ENCODE data around the gene NOXO1.

The NOXO1 gene

DNA sequence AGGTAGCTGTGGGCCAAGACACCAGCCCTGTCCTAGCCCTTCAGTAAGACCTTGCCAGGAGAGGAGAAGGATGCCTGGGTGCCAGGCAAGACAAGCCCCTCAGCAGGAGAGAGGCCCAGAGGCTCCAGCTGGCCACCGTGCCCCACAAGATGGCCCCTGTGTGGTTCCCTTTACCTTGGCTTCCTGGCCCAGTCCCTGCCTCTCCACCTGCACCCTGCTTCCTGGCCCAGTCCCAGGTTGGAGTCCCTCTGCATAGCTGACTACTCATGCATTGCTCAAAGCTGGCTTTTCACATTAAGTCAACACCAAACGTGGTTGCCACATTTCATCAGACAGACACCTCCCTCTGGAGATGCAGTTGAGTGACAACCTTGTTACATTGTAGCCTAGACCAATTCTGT lies 12.5 kb upstream of the NOXO1 start:
- peak; percentile 28 for DNase-seq

DNA sequence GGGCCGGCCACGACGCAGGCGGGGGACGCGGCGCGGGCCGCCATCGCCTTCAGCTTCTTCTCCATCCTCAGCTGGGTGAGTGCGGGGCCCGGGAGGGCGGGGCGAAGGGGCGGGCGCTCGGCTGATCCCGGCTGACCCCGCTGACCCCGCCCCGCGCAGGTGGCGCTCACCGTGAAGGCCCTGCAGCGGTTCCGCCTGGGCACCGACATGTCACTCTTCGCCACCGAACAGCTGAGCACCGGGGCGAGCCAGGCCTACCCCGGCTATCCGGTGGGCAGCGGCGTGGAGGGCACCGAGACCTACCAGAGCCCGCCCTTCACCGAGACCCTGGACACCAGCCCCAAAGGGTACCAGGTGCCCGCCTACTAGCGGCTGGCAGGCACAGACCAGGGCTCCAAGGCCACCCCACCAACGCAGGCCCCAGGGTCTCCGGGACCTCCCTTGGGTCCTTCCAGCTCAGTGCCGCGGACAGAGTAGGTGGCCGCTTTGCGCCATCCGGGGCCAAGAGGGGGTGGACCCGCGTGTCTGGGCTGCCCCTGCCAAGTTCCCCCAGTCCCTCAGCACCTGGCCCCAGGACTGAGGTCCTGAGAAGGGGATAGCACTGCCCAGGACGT lies 11.5 kb upstream of the NOXO1 start:
- DNase-seq, result no peak

DNA sequence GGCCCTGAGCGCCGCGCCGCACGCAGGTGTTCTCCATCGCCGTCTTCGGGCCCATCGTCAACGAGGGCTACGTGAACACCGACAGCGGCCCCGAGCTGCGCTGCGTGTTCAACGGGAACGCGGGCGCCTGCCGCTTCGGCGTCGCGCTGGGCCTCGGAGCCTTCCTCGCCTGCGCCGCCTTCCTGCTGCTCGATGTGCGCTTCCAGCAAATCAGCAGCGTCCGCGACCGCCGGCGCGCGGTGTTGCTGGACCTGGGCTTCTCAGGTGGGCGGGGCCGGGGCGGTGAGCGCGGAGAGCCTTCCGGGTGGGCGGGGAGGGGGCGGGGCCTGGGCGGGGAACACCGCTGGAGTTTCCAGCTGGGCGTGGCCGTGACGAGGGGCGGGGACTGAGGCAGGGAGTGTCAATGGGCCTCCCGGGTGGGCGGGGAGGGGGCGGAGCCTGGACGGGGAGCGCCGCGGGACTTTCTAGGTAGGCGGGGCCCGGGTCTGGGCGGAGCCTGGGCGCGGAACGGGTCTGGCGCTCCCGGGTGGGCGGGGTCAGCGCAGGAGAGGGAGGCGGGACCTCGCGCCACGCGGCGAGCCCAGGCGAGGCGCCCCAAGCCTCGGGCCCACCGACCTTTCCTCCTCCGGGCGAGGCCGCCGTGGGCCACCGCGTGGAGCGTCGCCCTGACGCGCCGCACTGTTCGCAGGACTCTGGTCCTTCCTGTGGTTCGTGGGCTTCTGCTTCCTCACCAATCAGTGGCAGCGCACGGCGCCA lies 10.9 kb upstream of the NOXO1 start:
- peak; percentile 87 for DNase-seq

DNA sequence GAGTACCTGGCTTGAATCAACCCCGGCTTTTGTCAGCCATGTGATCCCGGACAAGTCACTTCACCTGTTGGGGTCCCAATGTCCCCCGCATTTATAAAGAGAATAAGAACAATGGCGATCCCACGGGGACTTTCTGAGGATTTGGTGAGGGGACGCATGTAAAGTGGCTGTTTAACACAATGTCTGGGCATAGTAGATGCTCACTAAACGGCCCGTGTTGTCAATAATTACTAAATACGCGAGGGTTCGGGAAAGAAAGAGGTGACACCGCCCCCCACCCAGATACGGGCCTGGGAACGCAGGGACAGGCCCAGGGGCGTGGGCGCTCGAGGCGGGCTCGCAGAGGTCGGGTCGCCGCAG lies 10.3 kb upstream of the NOXO1 start:
- DNase-seq, result no peak

- DNase-seq, result no peak
Measured at GRCh38 chr16:1991135-1991551, 9.9 kb upstream of the NOXO1 start.

DNA sequence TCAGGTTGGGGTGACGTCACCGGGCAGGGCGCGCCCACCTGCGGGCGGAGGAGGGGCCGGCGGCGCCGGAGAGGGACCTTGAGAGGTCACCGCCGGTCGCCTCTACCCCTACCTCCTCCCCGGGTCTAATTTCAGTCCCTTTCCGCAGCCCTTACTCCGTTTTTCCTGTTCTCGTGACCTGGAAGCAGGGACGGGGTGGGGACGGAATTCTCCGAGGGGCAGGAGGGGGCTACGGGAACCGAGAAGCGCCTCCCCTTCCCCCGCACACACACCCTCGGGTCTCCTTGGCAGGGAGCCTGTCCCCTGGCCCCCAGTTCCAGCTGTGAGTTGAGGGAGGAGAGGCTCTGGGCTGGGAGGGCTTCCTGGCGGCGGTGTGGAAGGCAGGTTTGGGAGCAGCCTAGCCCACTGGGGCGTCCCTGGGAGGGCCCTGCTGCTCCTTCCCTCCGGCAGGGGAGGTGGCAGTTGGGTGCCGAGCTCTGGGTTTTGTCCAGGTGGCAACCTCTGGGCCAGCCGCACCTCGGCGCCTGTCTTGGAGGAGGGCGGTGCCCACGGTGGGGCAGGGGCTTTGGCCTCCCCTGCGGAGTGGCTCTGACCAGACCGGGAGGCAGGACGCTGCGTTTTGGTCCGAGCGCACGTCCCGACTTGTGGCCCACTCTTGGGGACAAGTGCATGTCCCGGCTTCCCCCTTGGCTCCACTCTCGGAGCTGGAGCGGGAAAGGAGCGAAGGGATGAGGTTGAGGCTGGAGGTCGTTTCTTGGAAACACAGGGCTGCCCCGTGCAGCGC lies 9.3 kb upstream of the NOXO1 start:
- DNase-seq, result no peak

- DNase-seq, result no peak
Measured at GRCh38 chr16:1990101-1990350, 8.8 kb upstream of the NOXO1 start.

GRCh38 chr16:1989209-1990100 lies 8.2 kb upstream of the NOXO1 start, which contains the start of gene SYNGR3:
Gene SYNGR3, plus strand, starts transcription at chr16:1989970. Its CDS starts 133 bp downstream, at chr16:1990103.
- no peak for DNase-seq

GRCh38 chr16:1987198-1987597 lies 5.9 kb upstream of the NOXO1 start:
- no peak for DNase-seq

DNA sequence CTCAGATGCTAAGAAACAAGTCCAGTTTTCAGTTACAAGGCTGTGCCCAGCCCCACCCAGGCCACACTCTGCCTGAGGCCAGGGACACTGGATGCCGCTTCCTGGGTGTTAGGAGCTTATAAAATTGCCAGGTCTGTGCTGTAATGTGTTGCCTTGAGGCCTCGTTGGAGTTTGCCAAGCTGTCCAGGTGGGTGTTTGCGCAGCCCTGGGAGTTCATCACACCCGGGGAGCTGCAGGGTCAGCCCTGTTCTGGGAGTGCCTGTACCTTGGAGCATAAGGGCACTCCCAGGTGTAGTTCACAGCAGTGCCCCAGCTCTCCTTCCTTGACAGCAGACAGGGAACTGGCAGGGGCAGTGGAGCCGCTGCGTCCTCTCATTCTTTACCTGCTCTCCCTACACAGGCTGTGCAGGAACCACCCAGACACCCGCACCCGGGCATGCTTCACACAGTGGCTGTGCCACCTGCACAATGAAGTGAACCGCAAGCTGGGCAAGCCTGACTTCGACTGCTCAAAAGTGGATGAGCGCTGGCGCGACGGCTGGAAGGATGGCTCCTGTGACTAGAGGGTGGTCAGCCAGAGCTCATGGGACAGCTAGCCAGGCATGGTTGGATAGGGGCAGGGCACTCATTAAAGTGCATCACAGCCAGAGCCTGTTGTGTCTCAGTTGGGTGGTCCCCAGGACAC lies 4.3 kb upstream of the NOXO1 start:
- no peak for DNase-seq

DNA sequence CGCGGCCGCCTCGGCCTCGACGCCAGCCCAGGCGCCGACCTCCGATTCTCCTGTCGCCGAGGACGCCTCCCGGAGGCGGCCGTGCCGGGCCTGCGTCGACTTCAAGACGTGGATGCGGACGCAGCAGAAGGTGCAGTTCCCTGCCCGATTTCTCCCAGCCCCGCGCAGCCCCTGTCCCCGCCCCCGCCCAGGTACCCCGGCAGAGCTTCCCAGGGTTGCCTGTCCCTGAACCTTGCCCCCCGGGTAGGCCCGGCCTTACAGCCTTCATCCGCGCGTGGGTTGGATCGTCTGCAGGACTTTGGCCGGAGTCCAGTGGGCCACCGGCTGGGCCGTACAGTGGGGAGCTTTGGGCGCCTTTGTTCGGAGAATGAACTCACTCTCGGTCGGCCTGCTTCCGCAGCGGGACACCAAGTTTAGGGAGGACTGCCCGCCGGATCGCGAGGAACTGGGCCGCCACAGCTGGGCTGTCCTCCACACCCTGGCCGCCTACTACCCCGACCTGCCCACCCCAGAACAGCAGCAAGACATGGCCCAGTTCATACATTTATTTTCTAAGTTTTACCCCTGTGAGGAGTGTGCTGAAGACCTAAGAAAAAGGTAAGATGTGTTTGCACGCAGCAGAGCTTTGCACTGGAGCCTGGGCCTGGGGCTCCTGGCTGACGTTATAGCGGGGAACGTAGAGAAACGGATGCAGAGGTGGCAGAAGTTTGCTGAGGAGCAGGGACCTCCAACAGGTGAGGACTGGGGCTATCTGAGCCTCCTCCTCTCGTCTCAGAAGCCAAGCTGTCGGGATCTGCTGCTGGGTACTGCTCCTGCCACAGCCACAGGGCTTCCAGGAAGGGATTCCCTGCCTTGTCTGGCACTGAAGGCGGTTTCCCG lies 3.3 kb upstream of the NOXO1 start:
- DNase-seq, result no peak

DNA sequence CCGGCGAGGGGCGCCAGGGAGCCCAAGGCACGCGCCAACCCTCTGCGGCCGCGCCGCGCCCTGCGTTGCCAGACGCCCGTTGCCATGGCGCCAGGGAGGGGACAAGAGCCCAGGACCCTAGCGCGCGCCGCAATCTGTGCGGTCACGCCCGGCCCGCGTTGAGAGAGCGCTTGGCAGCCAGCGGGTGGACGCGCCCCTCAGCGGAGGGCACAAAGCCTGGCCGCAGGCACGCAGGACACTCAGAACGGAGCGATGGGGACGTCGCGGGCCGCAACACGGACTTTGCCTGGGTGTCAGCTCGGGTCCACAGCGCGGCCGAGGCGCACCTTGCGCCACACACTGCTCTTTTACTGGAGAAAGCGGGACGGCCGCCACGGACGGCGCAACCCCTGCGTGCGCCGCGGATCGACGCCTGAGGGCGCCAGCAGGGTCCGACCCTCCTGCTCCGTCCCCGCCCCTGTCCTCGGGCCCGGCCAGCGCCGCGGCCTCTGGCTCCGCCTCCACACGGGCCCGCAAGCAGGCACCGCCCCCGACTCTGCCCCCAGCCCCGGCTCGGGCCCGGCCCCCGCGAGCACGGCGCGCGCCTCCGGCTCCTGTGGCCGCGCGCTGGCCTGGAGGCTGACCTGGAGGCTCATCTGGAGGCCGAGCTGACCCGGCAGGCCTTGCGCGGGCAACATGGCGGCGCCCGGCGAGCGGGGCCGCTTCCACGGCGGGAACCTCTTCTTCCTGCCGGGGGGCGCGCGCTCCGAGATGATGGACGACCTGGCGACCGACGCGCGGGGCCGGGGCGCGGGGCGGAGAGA lies 2.5 kb upstream of the NOXO1 start, which contains the start of gene GFER:
GFER (plus strand) TSS at position 650 of the 803 bp plus-strand sequence; CDS start at position 676, 26 bp downstream.
- DNase-seq, result peak; percentile 96

- DNase-seq, result no peak
Measured at GRCh38 chr16:1982991-1983543, 1.8 kb upstream of the NOXO1 start.

GRCh38 chr16:1982013-1982433 lies 754 bp upstream of the NOXO1 start:
- DNase-seq, result no peak

DNA sequence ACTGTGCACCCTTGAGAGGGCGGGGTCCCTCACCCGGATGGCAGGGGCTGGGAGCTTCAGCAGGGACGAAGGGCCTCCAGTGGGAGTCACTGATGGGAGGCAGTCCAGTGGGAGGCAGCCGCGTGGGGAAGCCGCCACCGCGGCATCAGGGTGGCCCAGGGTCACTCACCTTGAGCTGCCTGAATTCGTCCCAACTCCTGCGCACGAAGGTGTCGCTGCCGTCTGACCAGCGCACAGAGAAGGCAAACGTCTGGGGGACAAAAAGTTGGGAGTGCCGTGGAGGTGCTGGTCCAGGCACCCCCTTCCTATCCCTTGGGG lies 540 bp downstream of the NOXO1 start:
- DNase-seq, result no peak

DNA sequence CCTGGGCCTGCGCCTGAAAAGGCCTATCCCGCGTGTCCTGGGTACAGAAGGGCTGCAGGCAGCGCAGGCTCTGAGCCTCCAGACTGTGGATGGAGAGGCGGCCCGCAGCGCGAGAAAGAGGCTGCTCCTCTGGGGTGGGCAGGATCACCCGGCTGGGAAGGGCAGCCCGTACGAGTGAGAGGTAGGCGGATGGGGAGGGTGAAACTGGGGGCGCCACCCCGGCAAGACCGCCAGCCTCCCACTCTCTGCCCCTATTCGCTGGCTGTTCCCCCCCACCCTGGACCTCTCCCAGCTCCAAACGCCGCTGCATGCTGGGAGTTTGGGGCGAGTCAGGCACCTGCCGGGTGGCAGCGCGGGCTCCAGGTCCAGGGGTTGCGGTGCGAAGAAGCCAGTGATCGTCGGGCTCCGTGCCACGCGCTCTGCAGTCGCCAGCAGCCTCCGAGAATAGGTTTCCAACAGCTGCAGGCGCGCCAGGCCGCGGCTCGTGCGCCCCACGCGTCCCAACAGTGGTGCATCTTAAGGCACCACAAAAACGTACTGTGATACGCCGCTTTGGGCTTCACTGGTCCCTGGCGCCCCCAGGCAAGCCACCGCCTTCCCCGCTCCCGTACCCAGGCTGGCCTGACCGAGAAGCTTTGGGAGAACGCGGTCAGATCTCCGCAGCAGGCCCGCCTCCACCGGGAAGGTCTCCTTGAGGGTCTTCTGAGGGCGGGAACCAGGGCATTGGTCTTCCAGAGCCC lies 1.1 kb downstream of the NOXO1 start:
- no peak for DNase-seq

- DNase-seq, result no peak
Measured at GRCh38 chr16:1979271-1980029, 1.8 kb downstream of the NOXO1 start.

- DNase-seq, result no peak
Measured at GRCh38 chr16:1978476-1979120, 2.7 kb downstream of the NOXO1 start.

All from OCI-M1 (cell line).